ENCODE results near the gene OR9Q1. TPM values are rescaled to one million over a fixed set of nuclear protein-coding genes. Genes with fewer than 3 reads are reported as not detected.

Gene OR9Q1
- total and polyA plus RNA-seq, 4 donors: not detected

DNA sequence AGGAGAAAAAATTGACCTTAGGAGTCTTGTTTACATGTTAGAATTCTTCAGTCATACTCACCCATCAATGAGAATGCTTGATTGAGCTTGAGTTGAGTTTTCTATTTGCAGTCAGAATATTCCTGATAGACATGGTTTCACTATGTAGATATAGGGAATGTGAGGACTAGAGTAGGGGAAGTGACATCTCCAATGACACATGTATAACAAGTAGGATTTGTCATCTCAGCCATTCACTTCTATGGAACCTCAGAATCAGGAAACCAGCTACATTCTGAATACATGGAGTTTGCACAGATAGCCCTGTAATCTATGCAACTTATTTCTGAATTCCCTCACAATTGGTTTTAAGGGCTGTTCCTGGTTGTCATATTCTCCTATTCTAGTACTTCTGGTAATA lies 20.1 kb upstream of the OR9Q1 start:
- Histone ChIP-seq H3K4me3 (ENCODE audit: low read depth in 1 of 3, low read length in 3 of 3) (no peak overlapping the region), H3K4me1 (ENCODE audit: control insufficient read depth in 4 of 4, insufficient read depth in 4 of 4, low read length in 3 of 4) (no peaks in the 10 kb centered on the region), H3K27ac (ENCODE audit: low read depth in 1 of 2, low read length in 2 of 2) (no peak overlapping the region), H3K36me3 (ENCODE audit: control insufficient read depth in 4 of 4, insufficient read depth in 3 of 4, low read depth in 1 of 4, low read length in 3 of 4) (no peaks in the 10 kb centered on the region), H3K9me3 (ENCODE audit: control insufficient read depth in 4 of 4, low read length in 3 of 4) (no peaks in the 10 kb centered on the region), H3K27me3 (ENCODE audit: control insufficient read depth in 4 of 4, insufficient read depth in 4 of 4, low read length in 3 of 4) (no peaks in the 10 kb centered on the region), H3K9ac (ENCODE audit: low read depth in 1 of 2, low read length in 2 of 2) (no peak overlapping the region)
- TF ChIP-seq YY1 (IDR thresholded peaks at IDR 0.05): no peak
- TF ChIP-seq ZBTB33 (IDR thresholded peaks at IDR 0.05): no peak
- TF ChIP-seq GABPA (IDR thresholded peaks at IDR 0.05 in 1 of 2, conservative IDR thresholded peaks at IDR 0.05 in 1 of 2): no peak
- TF ChIP-seq SP1 (IDR thresholded peaks at IDR 0.05): no peak
- TF ChIP-seq FOXA2 (IDR thresholded peaks at IDR 0.05): no peak
- TF ChIP-seq, protein P1, sequence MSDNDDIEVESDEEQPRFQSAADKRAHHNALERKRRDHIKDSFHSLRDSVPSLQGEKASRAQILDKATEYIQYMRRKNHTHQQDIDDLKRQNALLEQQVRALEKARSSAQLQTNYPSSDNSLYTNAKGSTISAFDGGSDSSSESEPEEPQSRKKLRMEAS (IDR thresholded peaks at IDR 0.05): no peak
- TF ChIP-seq FOXA1 (IDR thresholded peaks at IDR 0.05): no peak
- TF ChIP-seq HNF4A (conservative IDR thresholded peaks at IDR 0.05): no peak
- TF ChIP-seq, protein P2, sequence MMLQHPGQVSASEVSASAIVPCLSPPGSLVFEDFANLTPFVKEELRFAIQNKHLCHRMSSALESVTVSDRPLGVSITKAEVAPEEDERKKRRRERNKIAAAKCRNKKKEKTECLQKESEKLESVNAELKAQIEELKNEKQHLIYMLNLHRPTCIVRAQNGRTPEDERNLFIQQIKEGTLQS (IDR thresholded peaks at IDR 0.05): no peak
- no peak for TF ChIP-seq RXRA (IDR thresholded peaks at IDR 0.05)
- TF ChIP-seq TAF1 (conservative IDR thresholded peaks at IDR 0.05): no peak
- TF ChIP-seq, protein P3, sequence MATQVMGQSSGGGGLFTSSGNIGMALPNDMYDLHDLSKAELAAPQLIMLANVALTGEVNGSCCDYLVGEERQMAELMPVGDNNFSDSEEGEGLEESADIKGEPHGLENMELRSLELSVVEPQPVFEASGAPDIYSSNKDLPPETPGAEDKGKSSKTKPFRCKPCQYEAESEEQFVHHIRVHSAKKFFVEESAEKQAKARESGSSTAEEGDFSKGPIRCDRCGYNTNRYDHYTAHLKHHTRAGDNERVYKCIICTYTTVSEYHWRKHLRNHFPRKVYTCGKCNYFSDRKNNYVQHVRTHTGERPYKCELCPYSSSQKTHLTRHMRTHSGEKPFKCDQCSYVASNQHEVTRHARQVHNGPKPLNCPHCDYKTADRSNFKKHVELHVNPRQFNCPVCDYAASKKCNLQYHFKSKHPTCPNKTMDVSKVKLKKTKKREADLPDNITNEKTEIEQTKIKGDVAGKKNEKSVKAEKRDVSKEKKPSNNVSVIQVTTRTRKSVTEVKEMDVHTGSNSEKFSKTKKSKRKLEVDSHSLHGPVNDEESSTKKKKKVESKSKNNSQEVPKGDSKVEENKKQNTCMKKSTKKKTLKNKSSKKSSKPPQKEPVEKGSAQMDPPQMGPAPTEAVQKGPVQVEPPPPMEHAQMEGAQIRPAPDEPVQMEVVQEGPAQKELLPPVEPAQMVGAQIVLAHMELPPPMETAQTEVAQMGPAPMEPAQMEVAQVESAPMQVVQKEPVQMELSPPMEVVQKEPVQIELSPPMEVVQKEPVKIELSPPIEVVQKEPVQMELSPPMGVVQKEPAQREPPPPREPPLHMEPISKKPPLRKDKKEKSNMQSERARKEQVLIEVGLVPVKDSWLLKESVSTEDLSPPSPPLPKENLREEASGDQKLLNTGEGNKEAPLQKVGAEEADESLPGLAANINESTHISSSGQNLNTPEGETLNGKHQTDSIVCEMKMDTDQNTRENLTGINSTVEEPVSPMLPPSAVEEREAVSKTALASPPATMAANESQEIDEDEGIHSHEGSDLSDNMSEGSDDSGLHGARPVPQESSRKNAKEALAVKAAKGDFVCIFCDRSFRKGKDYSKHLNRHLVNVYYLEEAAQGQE (IDR thresholded peaks at IDR 0.05): no peak
- no peak for TF ChIP-seq JUND (IDR thresholded peaks at IDR 0.05)
- TF ChIP-seq HNF4G (IDR thresholded peaks at IDR 0.05): no peak
- no peak for TF ChIP-seq RAD21 (IDR thresholded peaks at IDR 0.05)
- no peak for TF ChIP-seq CTCF (IDR thresholded peaks at IDR 0.05; ENCODE audit: low read depth, low read length, missing input control)
- TF ChIP-seq NR2F2 (IDR thresholded peaks at IDR 0.05): no peak
- TF ChIP-seq EGR1 (IDR thresholded peaks at IDR 0.05; ENCODE audit: low read depth in 2 of 2): no peak
- no peak for DNase-seq (ENCODE audit: low spot score)
